ENCODE data around the gene ITPR1.

The ITPR1 gene

DNA sequence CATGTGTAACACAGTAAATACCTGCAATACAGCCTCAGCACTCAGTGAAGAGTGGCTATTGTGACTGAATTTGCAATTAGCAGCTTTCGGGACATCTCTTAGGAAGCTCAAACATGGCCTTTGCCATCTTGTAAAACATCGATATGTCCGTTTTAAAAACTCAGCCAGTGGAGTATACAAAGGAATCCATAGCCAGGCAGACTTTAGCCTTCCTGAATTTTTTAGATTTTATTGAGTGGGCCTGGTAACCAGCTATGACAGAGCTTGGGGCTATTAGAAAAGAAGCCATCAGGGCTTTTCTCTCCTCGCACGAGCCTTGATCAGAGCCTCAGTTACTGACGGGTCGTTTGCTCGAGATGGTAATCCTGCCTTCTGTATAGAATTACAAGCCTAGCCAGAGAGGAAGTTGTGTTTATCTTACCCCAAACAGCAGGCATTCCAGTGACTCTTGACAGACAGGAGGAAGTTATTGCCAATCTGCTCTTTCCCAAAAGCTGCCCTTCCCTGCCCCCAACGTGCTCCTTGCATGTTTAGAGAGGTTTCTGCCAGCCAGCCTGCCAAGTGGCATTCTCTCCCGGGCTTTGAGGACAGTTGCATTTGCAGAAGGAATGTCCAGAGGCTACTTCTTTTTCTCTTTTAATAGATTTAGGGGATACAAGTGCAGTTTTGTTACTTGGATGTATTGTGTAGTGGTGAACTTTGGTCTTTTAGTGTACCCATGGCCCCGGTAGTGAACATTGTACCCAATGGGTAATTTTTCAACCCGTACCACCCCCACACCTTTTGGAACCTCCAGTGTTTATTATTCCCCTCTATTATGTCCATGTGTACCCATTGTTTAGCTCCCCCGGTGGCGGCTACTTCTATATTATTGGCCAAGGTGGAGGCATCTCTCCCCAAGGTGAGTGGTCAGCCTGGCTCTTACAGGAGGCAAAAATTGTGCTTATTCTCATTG, 40.6 kb downstream of the ITPR1 start:
- DNase-seq (ENCODE audit: low read depth), result peak; percentile 69

DNA sequence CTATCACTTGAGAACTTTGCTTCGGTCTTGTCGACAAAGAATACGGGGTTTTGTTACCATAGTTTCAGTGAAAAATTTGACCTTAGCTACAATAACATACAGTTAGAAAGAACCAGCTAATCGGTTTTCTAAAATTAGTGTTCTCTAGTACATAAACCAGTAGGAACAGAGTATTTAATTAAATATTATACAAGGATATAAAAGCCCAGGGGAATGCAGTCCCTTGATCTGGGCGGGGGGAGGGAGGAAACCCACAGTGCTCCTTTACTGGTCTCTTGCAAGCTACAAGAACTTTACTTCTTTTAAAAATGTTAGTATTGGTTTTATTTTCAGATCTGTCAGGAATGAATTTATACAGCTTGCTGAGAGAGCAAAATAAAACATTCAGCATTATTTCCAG, 41.8 kb downstream of the ITPR1 start:
- no peak for DNase-seq (ENCODE audit: low read depth)

DNA sequence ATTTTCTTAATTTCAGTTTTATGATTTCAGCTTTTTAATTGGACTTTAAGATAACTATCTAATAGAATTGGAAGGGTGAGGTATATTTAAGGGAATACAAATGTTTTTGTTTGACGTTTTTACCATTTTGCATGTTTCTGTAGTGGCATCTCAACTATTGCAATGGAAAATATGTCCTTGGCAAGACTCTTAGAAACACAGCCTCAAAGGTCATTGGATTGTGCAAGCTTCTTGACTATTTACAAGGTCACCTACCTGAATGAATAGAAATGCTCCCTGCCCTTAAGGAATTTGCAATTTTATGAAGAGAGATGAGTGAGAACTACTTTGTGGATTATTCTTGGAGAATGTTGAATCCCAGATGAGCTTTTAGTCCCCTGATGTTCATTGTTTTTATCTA, 43.1 kb downstream of the ITPR1 start:
- peak; percentile 24 for DNase-seq (ENCODE audit: low read depth)

DNA sequence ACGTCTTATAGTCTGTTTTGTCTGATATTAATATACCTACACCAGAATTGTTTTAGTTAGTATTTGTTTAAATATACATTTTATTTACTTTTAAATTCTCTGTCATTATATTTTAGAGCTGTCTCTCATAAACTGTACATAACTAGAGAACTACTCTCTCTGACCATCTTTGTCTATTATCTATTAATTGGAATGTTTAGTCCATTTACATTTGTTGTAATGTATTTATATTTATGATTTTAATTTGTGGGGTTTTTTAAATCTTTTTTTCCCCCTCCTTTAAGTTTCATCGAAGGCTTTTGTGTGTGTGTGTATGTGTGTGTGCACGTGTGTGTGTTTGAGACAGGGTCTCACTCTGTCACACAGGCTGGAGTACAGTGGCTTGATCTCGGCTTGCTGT, 47.1 kb downstream of the ITPR1 start:
- no peak for DNase-seq (ENCODE audit: low read depth)

DNA sequence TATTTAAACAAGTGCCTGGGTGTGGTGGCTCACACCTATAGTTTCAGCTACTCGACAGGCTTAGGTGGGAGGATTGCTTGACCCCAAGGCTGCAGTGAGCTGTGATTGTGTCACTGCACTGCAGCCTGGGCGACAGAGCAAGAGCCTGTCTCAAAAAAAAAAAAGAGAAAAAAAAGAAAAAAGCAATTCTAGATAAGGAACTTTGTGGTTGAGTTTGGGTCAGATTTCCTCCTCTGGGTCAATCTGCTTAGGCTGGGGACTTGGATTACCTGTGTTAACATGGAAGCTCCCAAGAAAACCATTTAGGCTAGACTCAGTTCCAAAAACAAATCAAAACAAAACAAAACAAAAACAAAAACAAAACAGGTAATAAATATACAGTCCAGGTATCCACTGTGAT, 50.0 kb downstream of the ITPR1 start:
- DNase-seq (ENCODE audit: low read depth), result no peak

DNA sequence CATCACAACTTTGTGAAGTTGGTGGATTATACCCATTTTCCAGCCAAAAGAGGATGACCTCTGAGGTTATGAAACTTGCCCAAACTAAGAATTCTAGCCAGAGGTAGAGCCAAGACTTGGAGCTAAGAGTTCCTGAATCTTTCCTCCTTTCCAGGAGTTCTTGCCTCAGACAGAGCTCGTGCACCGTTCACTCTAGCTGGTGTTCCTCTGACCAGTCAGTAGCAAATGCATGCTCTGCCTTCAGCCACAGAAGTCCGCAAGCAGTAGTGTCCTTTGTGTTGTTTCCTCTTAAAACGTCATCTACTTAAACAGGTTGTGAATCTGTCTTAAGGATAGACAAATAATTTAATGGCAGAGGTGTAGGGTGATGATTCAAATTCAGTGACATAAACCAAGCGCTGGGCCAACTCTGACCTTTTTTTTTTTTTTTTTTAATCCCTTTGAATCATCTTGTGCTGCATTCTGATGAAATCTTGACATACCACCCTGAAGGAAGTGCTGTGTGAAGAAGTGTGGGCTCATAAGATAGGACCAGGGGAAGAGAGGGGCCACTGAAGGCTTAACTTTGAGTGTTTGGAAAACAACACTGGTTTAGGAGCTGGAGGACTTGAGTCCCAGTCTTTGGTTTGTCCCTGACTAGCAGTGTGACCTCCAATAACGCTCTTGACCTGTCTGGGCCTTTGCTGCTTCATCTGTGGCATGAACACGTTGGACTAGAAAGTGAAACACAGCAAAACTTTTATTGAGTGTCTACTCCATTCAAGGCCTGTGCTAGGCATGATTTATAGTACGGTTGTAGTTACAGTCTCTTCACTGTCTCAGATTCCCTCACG, 53.4 kb downstream of the ITPR1 start:
- no peak for DNase-seq (ENCODE audit: low read depth)

DNA sequence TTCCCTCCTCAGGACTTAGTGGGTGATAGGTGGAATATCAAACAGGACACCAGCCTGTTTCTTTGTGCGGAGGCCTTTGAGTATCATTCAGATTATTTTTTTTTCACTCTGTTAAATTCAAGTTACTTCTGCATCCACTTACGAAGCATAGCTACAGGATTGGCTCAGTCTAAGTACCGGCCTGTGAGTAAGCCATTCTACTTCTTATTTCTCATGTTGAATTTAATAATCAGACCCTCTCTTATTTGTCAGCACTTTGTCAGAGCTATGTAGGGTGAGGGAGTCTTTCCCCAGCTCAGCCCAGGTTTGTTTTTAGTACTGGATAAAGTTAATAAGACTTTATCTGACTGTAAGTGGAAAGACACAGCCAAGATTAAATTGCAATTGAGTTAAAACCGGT, 54.7 kb downstream of the ITPR1 start:
- DNase-seq (ENCODE audit: low read depth), result no peak

DNA sequence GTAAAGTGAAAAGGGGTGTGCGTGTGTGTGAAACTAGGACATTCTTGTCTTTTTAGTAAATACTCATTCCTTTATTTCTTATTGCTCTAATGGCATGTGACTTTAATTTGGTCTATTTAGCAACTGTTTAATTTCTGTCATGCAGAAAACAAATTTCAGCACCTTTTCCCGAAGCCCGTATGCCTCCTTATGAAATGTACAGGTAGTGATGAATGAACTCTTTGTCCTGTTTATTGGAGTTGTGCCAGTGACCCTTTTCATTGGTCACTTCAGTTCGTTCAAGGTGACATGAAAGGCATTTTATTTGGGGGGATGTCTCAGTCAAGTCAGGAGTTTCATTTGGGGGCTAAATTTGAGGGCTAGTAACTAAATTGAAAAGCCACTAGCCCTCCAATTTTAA, 55.2 kb downstream of the ITPR1 start:
- DNase-seq (ENCODE audit: low read depth), result no peak

DNA sequence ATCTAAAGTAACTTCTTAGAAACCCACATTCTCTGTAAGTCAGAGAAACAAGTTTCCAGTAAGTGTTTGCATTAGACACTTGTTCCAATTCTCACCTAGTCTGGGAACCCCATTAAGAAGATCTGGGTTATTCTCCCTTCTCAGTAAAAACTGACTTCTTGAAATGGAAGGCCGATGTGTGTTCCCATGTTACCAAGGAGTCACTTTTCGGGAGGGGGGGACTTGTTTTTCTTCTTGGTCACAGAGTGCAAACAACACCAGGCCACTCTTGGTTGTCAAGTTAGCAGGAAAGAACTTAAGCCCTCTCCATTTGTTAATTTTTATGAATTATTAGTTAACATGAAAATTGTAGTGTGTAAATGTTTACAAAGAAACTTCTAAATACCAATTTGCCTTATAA, 55.6 kb downstream of the ITPR1 start:
- no peak for DNase-seq (ENCODE audit: low read depth)

DNA sequence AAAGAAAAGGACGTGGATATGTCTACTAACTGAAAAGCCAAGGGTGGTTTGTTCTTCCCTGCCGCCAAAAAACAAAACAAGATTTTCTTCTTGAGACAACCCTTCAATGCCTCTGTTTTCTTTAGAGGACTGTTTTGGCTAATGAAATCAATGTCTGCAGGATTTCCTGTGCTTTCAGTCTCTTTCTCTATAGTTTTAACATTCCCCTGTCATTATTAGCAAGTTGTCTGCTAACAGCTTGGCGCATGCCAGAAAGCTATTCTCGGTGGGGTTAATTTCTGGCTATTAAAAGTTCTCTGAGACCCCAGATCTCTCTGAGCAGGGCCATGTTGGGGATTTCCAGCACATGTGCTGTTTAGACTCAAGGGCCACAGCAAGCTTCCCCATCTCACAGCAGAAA, 56.7 kb downstream of the ITPR1 start:
- no peak for DNase-seq (ENCODE audit: low read depth)

DNA sequence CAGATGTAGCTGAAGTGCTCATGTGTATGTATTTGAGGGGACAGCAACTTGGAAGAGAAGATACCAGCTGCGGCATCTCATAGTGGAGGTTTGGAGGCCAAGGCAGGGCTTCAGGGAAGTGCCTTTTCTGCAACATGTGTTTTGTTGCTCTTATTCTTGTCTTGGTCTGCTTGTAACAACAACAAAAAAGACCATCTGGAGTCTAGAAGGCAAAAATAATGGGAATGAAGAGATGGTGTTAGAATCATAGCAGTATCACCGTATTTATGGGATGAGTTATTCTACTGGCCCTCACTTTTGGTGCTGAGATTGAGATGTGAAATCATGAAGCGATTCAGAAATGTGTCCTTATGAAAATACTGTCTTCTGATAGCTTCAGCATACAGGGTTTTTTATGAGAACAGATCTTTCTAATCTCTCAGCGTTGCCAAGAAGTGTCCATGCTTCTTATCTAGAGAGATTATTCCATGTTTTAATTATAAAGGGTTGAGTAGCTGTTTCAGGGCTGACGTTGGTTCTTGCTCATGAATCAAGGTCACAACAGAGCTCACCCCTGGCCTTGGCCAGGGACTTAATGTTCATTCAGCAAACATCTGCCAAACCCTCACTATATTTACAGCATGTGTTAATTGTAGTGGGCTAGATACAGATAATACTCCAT, 58.0 kb downstream of the ITPR1 start:
- no peak for DNase-seq (ENCODE audit: low read depth)

DNA sequence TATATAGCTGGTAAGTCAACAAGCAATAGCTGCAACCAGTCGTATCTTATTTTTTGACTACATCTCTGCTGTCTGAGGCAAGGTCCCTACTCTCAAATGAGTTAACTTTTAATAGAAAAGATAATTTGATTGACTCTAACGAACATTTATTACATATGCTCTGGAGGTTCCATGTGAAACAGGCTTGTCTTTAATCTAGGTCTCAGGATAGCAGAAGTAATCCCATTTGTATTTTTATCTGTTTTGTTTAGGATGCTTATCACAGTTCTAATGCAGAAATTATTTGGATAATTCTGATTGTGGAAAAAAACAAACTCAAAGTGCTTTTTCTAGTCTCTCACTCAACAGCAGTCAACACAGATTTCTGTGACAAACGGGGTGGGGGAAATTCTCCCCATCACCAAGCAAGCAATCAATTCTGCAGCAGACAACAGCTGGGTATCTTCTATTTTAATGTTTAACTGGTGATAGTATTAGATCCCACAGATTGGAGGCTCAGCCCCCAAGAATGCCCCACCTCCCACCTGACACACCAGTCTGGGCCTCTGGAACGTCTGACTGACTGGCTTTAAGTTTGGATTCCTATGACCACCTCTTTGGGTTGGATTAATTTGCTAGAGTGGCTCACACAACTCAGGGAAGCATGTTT, 58.8 kb downstream of the ITPR1 start:
- DNase-seq (ENCODE audit: low read depth), result no peak

DNA sequence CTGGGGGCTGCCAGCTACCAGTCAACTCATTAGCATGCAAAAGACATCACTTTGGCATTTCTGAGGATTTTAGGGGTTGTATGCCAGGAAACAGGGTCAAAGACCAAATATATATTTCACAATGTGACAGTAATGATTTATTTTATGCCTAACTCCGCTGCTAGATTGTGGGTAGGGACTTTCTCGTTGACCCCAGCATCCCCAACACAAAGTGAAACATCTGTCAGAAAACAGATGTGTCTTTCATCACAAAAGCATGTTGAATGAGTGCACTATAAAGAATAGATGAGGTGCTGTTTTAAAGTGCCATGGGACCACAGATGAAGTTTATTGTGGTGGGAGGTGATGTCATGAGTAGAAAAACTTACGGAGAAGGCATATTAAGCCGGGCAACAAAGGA, 59.7 kb downstream of the ITPR1 start:
- DNase-seq (ENCODE audit: low read depth), result no peak

DNA sequence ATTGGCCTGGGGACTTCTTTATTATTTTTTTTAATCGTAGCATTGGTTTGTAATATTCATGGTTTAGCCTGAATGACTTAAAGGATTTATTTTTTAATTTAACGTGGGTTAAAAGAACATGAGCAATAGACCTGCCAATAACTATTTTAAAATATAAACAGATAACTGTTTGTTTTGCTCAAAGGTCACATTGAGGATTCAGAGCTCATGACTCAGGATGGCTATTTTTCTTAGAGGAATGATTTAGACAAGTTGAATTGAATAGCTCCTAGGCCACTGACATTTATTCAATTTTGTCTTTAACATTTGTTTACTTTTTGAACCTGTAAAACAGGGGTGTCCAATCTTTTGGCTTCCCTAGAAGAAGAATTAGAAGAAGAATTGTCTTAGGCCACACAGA, 68.5 kb downstream of the ITPR1 start:
- no peak for DNase-seq (ENCODE audit: low read depth)

DNA sequence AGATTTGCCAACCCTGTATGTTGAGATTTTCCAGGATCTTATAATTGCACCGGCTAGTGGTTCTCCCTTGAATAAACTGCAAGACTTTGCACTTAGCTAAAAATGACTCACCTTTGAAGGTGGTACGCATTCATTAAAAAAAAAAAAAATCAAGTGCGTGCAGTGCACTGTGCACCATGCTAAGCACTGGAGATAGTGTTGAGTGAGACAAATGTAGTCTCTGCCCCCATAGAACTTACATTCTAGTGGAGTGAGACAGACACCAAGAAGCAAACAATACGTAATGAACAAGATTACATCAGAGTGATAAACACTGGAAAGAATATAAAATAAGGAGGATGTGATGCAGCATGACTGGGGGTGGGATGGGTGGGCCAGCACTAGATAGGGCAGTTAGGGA, 69.4 kb downstream of the ITPR1 start:
- no peak for DNase-seq (ENCODE audit: low read depth)

DNA sequence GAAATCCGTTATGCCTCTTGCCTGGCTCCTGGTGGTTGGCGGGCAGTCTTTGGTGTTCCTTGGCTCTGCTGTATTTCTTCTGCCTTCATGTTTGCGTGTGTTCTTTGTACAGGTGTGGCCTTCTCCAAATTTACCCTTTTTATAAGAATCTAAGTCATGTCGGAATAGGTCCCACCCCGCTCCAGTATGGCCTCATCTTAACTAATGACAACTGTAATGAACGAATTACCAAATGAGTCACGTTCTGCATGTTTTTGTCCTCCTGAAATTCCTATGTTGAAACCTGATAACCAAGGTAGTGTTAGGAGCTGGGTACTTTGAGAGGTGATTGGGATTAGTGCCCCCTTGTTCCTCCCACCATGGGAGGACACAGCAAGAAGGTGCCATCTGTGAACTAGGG, 71.1 kb downstream of the ITPR1 start:
- DNase-seq (ENCODE audit: low read depth), result no peak

DNA sequence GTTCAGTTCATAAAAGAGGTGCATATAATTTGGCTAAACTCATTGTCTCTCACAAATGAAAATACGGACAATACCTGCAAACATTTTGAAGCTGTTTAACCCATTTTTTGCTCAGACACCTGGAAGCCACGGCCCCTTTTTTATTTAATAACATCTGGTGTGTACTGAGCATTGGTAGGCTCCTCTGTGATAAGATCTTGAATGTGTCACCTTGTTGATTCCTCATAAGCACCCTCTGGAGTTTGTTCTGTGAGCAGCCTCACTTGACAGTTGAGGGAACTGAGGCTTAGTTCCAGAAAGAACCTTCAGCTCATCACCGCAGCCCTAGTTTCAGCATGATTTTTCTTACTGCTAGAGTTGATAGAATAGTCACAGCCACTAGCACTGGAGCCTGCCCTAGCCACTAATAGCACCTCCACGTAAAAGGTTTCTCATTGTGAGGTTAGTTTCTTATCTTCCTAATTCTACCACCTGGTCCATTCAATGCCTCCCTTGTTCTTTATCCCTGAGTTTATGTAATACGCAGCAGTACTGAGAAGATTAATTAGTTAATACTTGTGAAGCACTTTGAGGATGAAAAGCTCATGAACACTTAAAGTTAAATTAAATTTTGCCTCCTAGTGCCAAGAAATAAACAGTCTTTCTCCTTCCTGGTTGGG, 71.9 kb downstream of the ITPR1 start:
- no peak for DNase-seq (ENCODE audit: low read depth)

DNA sequence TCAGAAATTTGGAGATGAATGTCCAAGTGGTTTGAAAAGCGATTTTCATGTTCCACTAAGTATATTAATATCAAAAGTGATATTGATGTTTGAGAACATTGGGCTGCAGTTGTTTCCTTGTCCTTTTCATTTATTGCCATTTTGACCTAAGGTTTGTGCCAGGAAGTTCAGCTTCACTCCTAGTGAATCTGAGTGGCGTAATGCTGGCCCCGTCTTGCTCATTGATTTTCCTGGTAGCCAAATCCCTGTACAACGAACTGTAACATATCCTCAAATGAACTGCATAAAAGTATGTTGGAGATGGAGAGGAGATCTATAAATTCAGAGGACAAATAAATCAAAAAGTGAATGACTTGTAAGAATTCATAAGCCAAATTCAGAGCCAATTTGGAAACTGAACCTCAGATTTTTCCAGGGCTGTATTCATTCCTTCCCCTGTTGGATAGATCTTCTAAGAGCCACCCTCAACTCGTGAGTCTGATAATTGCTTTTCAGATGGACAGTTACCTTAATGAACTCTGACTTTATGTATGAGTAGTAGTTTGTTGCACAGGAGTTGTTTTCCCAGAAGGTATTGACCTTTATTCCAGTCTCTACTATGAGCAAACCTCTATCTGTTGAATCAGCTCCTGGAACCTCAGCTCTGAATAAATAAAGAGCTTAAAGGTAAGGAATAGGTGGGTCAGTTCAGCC, 72.8 kb downstream of the ITPR1 start:
- no peak for DNase-seq (ENCODE audit: low read depth)

DNA sequence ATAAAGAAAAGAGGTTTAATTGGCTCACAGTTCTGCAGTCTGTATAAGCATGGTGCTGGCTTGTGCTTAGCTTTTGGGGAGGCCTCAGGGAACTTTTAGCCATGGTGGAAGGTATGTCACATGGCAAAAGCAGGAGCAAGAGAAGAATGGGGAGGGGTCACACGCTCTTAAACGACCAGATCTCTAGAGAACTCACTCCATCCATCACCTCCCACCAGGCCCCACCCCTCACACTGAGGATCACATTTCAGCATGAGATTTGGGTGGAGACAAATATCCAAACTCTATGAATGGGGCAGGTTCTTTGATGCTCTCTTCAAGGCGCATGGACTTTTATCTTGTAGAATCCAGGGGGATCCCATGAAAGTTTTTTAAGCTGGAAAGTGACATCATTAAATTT, 75.7 kb downstream of the ITPR1 start:
- no peak for DNase-seq (ENCODE audit: low read depth)

DNA sequence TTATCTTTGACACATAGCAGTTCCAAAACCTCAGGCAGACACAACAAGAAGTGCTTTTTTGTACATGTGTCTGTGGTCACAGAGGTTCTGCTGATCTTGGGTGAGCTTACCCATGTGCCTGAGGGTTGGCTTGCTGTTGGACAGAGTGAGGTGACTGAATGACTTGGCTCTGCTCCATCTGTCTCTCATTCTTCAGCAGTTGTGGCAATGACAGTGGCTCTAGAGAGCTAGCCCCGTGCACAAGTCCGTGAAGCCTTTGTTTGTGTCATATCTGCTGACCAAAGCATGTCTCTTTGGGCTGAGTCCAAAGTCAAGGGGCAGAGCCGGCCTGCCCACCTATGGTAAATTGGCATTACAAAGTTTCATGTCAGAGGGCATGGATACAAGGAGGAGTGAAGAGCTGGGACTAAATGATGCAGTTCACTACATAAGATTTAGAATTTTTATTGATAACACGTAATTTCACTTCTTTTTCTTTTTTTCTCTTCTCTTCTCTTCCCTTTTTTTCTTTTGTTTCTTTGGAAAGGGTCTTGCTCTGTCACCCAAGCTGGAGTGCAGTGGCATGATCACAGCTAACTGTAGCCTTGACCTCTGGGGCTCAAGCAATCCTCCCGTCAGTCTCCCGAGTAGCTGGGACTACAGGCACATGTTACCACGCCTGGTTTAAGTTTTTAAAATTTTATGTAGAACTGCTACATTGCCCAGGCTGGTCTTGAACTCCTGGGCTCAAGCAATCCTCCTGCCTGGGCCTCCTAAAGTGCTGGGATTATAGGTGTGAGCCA, 77.9 kb downstream of the ITPR1 start:
- DNase-seq (ENCODE audit: low read depth), result no peak

Measured in fibroblast of gingiva (primary cell).